GM12878 (cell line): Measurements from ENCODE around the gene CCDC178. TPM values are rescaled to one million over a fixed set of nuclear protein-coding genes. Genes with fewer than 3 reads are reported as not detected.

Experiments
- ATAC-seq: fragments of 200-7000 bp; cut with Tn5 transposase; 3 replicates; pipeline ENCODE4 v1.9.1; 2020; ENCODE audit warnings: mild to moderate bottlenecking, moderate library complexity
- BruUV-seq: library from RNA; stranded (reverse); fragments of 400-500 nt; replicated peaks from 2 replicates; lab custom pipeline; 2021; lab: Mats Ljungman, UMichigan
- CTCF ChIA-PET: fragments of 300-600 bp; sonication (Branson Sonifier 250); formaldehyde crosslinking; extraction: SDS; loops from one replicate; lab custom pipeline; 2021; ENCODE audit warnings: inconsistent platforms; lab: Yijun Ruan, JAX
- POLR2A ChIA-PET: fragments of 350-600 bp; formaldehyde crosslinking; extraction: SDS; loops from one replicate; lab custom pipeline; 2021; ENCODE audit warnings: inconsistent platforms; lab: Charles Lee
- RAD21 ChIA-PET: fragments of 300-600 bp; sonication (Branson Sonifier 250); formaldehyde crosslinking; loops from one replicate; lab custom pipeline; 2023; ENCODE audit warnings: antibody characterized with exemption; ENCODE audit not compliant: unreplicated experiment; lab: Charles Lee
- SMC1A ChIA-PET: fragments of 300-600 bp; sonication (Branson Sonifier 250); formaldehyde crosslinking; loops from one replicate; lab custom pipeline; 2023; ENCODE audit not compliant: unreplicated experiment, uncharacterized antibody; lab: Charles Lee
- DNase-seq: peaks from one replicate; pipeline ENCODE4 v3.0.0-alpha.2; 2011; ENCODE audit warnings: low read depth, low spot score
- FAIRE-seq: peaks from 3 replicates; lab custom pipeline; 2011; peaks lifted over from hg19 to GRCh38; lab: Jason Lieb, UNC
- H2AFZ ChIP-seq: 2 replicates; pipeline ENCODE4 v1.6.0; 2011; ENCODE audit warnings: low read depth, low read length, control low read depth; ENCODE audit not compliant: control insufficient read depth
- H3K27ac ChIP-seq: 2 replicates; pipeline ENCODE4 v1.5.1; 2011; ENCODE audit warnings: control low read depth; ENCODE audit not compliant: control insufficient read depth, insufficient read depth
- H3K27me3 ChIP-seq, 2 experiments: replicated peaks in 1 of 2; 2 replicates each; pipeline versions ENCODE4 v1.6.0 to v1.6.1; 2011; ENCODE audit warnings: low read length in 1 of 2; ENCODE audit not compliant: control insufficient read depth in 2 of 2, insufficient read depth in 2 of 2
- H3K36me3 ChIP-seq, 2 experiments: 2 replicates each; pipeline ENCODE4 v1.5.1; 2011; ENCODE audit warnings: low read length in 1 of 2; ENCODE audit not compliant: control insufficient read depth in 2 of 2, insufficient read depth in 2 of 2
- H3K4me1 ChIP-seq: 2 replicates; pipeline ENCODE4 v1.6.1; 2011; ENCODE audit warnings: mild to moderate bottlenecking, low read length, moderate library complexity, mixed read lengths; ENCODE audit not compliant: control insufficient read depth, insufficient read depth
- H3K4me2 ChIP-seq: 2 replicates; pipeline ENCODE4 v1.6.0; 2011; ENCODE audit warnings: control low read depth; ENCODE audit not compliant: control insufficient read depth, insufficient read depth
- H3K4me3 ChIP-seq: fragments of 200-600 bp; sonication (generic); 2 replicates; pipeline ENCODE4 v1.5.1; 2016
- H3K79me2 ChIP-seq: 2 replicates; pipeline ENCODE4 v1.6.0; 2011; ENCODE audit warnings: low read length; ENCODE audit not compliant: control insufficient read depth, insufficient read depth
- H3K9ac ChIP-seq: 2 replicates; pipeline ENCODE4 v1.8.0; 2011; ENCODE audit warnings: low read length, control low read depth, mixed read lengths; ENCODE audit not compliant: control insufficient read depth, insufficient read depth
- H3K9me3 ChIP-seq: replicated peaks from 3 replicates; pipeline ENCODE4 v1.5.1; 2011; ENCODE audit warnings: mild to moderate bottlenecking, low read length; ENCODE audit not compliant: control insufficient read depth, insufficient read depth
- H4K20me1 ChIP-seq: 2 replicates; pipeline ENCODE4 v1.6.0; 2011; ENCODE audit not compliant: control insufficient read depth, insufficient read depth
- ATF2 ChIP-seq: IDR thresholded peaks from 2 replicates; pipeline ENCODE4 v1.6.1; 2012; ENCODE audit warnings: low read length, inconsistent platforms
- ATF3 ChIP-seq: IDR thresholded peaks from 2 replicates; pipeline ENCODE4 v1.6.1; 2011; ENCODE audit warnings: low read depth, mild to moderate bottlenecking, low read length, moderate library complexity, borderline replicate concordance; ENCODE audit errors: extremely low read depth
- FOS ChIP-seq: IDR thresholded peaks from 3 replicates; pipeline ENCODE4 v1.6.1; 2011; ENCODE audit warnings: borderline replicate concordance; ENCODE audit not compliant: insufficient read length; ENCODE audit errors: extremely low read depth
- FOXK2 ChIP-seq: fragments of 450-650 bp; IDR thresholded peaks from 2 replicates; pipeline ENCODE4 v1.6.1; 2017; ENCODE audit warnings: mild to moderate bottlenecking, moderate library complexity
- GABPA ChIP-seq: IDR thresholded peaks from 2 replicates; pipeline ENCODE4 v1.6.1; 2014; ENCODE audit warnings: antibody characterized with exemption, low read depth, mild to moderate bottlenecking, inconsistent platforms
- HCFC1 ChIP-seq: fragments of 150-350 bp; IDR thresholded peaks from 2 replicates; pipeline ENCODE4 v1.6.1; 2014; ENCODE audit warnings: low read length
- POLR2A ChIP-seq: IDR thresholded peaks from 2 replicates; pipeline ENCODE4 v1.6.1; 2011; ENCODE audit warnings: low read depth, mild to moderate bottlenecking, low read length
- RBBP5 ChIP-seq: fragments of 200-600 bp; sonication (generic); conservative IDR thresholded peaks from 2 replicates; pipeline ENCODE4 v1.6.1; 2016
- RELB ChIP-seq: fragments of 450-650 bp; IDR thresholded peaks from 2 replicates; pipeline ENCODE4 v1.6.1; 2017; ENCODE audit warnings: low read depth, mild to moderate bottlenecking, moderate library complexity
- ZBED1 ChIP-seq: IDR thresholded peaks from 2 replicates; pipeline ENCODE4 v1.6.1; 2016; ENCODE audit warnings: borderline replicate concordance
- WGBS: methylation state at CpG from one replicate; pipeline ENCODE4 v1.1.6; 2016; ENCODE audit warnings: low lambda C conversion rate; ENCODE audit not compliant: insufficient replicate concordance, insufficient coverage; ENCODE audit errors: missing lambda C conversion rate; 5-methylcytosine and 5-hydroxymethylcytosine counted together
- in situ Hi-C: fragments of 300-500 bp; cut with MboI; formaldehyde crosslinking; loops from 9 replicates; pipeline ENCODE4 v1.14.3; 2018; ENCODE audit warnings: mixed read lengths
- intact Hi-C: fragments of 100-400 bp; cut with micrococcal nuclease; formaldehyde crosslinking; loops from one replicate; pipeline ENCODE4 v1.14.2; 2022; ENCODE audit not compliant: unreplicated experiment
- polyA plus RNA-seq, 11 experiments: library from polyadenylated mRNA; depleted of rRNA in 4 of 11; unstranded in 6 of 11; stranded (reverse) in 5 of 11; fragments of >200 nt; fragmentation: Nextera tagmentation in 4 of 11; fragmentation: Illumina TruSeq in 1 of 11; extraction: Ambion mirVana in 4 of 11; extraction: Trizol in 1 of 11; gene quantifications; 1 replicate in 1 of 11; 2 replicates in 10 of 11; pipeline versions ENCODE4 v1.2.1 to v1.2.3, GENCODE V29; 2011 to 2016; ENCODE audit warnings: inconsistent platforms in 2 of 11, missing spikeins in 2 of 11, low read depth in 1 of 11
- total RNA-seq, 4 experiments: library from RNA; depleted of rRNA in 3 of 4; stranded (reverse); fragments of >200 nt in 3 of 4; fragmentation: Illumina TruSeq in 1 of 4; extraction: Trizol in 1 of 4; gene quantifications; 2 replicates each; pipeline versions ENCODE4 v1.2.1 to v1.2.3, GENCODE V29; 2013 to 2021

CCDC178 gene
- total and polyA plus RNA-seq, 10 of the 15 experiments (the other 5 are each of a cell fraction or from before 2014, with no cell fraction given): 0.04 TPM; not detected in 9

GRCh38 chr18:32998285-32998684, 442.2 kb downstream of the CCDC178 start:
- H3K4me3 ChIP-seq: no peak overlapping the region
- in situ Hi-C loops: no loop called here
- H3K27ac ChIP-seq: no peak overlapping the region
- POLR2A ChIA-PET: no interaction called here
- no peak for TF ChIP-seq HCFC1
- no peak for TF ChIP-seq RELB
- no peak for TF ChIP-seq GABPA
- no peak for TF ChIP-seq ZBED1
- no peak for TF ChIP-seq RBBP5
- TF ChIP-seq FOXK2: no peak
- TF ChIP-seq ATF2: no peak
- no peak for TF ChIP-seq ATF3
- no peak for TF ChIP-seq FOS
- TF ChIP-seq POLR2A: no peak
- BruUV-seq: no TSS peak
- FAIRE-seq (no peak), ATAC-seq (no peak), DNase-seq (no peak)
- H2AFZ ChIP-seq: no peak overlapping the region
- no peaks in the 10 kb centered on the region for H3K79me2 ChIP-seq
- no peak overlapping the region for H3K9ac ChIP-seq
- no peaks in the 10 kb centered on the region for H4K20me1 ChIP-seq
- SMC1A ChIA-PET: no interaction called here
- H3K4me2 ChIP-seq: no peak overlapping the region
- CTCF ChIA-PET: no interaction called here
- WGBS: 19% methylated on average over 3 of the region's 3 CpGs
- H3K9me3 ChIP-seq: no peaks in the 10 kb centered on the region
- RAD21 ChIA-PET: no interaction called here
- H3K36me3 ChIP-seq: no peaks in the 10 kb centered on the region
- no peaks in the 10 kb centered on the region for H3K27me3 ChIP-seq
- no peaks in the 10 kb centered on the region for H3K4me1 ChIP-seq
- intact Hi-C loops: no loop called here
